HepG2 (cell line): Measurements from ENCODE around the gene PSMD1. TPM values are rescaled to one million over a fixed set of nuclear protein-coding genes. Genes with fewer than 3 reads are reported as not detected.

ENCODE experiments used
- BORCS8-MEF2B ChIP-seq: sonication (generic); formaldehyde crosslinking; IDR thresholded peaks from 2 replicates; pipeline ENCODE4 v1.8.0; 2022; ENCODE audit warnings: mild to moderate bottlenecking, missing genetic modification reagents
- CHCHD3 ChIP-seq: sonication (generic); formaldehyde crosslinking; IDR thresholded peaks from 2 replicates; pipeline ENCODE4 v1.8.0; 2022; ENCODE audit warnings: mild to moderate bottlenecking, missing genetic modification reagents, moderate library complexity
- HDAC2 ChIP-seq: sonication (generic); formaldehyde crosslinking; IDR thresholded peaks from 2 replicates; pipeline ENCODE4 v1.4.0; 2020; ENCODE audit warnings: missing genetic modification reagents
- KDM5A ChIP-seq: fragments of 200-600 bp; sonication (generic); IDR thresholded peaks from 2 replicates; pipeline ENCODE4 v1.7.0; 2018; ENCODE audit warnings: antibody characterized with exemption, mild to moderate bottlenecking, low read length, borderline replicate concordance
- MYC ChIP-seq: sonication (generic); formaldehyde crosslinking; IDR thresholded peaks from 2 replicates; pipeline ENCODE4 v1.9.0; 2021; ENCODE audit warnings: missing genetic modification reagents, borderline replicate concordance
- NFE2 ChIP-seq: sonication (generic); formaldehyde crosslinking; IDR thresholded peaks from 2 replicates; pipeline ENCODE4 v1.4.0; 2020; ENCODE audit warnings: missing genetic modification reagents
- SALL1 ChIP-seq: sonication (generic); formaldehyde crosslinking; IDR thresholded peaks from 2 replicates; pipeline ENCODE4 v1.8.0; 2022; ENCODE audit warnings: mild to moderate bottlenecking, missing genetic modification reagents
- SATB2 ChIP-seq: sonication (generic); formaldehyde crosslinking; IDR thresholded peaks from 2 replicates; pipeline ENCODE4 v1.5.0; 2020; ENCODE audit warnings: missing genetic modification reagents
- SIN3A ChIP-seq: IDR thresholded peaks from 2 replicates; pipeline ENCODE4 v1.6.1; 2011; ENCODE audit warnings: low read depth, mild to moderate bottlenecking, control low read depth, low read length, borderline replicate concordance
- SYNCRIP ChIP-seq: fragments of 200-400 bp; formaldehyde crosslinking; IDR thresholded peaks from 2 replicates; pipeline ENCODE4 v1.6.1; 2018; ENCODE audit warnings: mild to moderate bottlenecking, low read depth, low read length; ENCODE audit not compliant: insufficient read depth
- THAP11 ChIP-seq: IDR thresholded peaks from 2 replicates; pipeline ENCODE4 v1.6.1; 2016; ENCODE audit warnings: missing biosample characterization, missing genetic modification reagents
- ZMAT3 ChIP-seq: sonication (generic); formaldehyde crosslinking; conservative IDR thresholded peaks from 2 replicates; pipeline ENCODE4 v1.7.0; 2021; ENCODE audit warnings: missing genetic modification reagents
- ZNF264 ChIP-seq: sonication (generic); formaldehyde crosslinking; IDR thresholded peaks from 2 replicates; pipeline ENCODE4 v1.4.0; 2020; ENCODE audit warnings: missing genetic modification reagents
- ZNF331 ChIP-seq: sonication (generic); formaldehyde crosslinking; IDR thresholded peaks from 2 replicates; pipeline ENCODE4 v1.4.0; 2020; ENCODE audit warnings: missing genetic modification reagents
- ZNF432 ChIP-seq: sonication (generic); formaldehyde crosslinking; IDR thresholded peaks from 2 replicates; pipeline ENCODE4 v1.5.0; 2020; ENCODE audit warnings: missing genetic modification reagents, mild to moderate bottlenecking, borderline replicate concordance
- ZNF615 ChIP-seq: sonication (generic); formaldehyde crosslinking; IDR thresholded peaks from 2 replicates; pipeline ENCODE4 v1.5.0; 2020; ENCODE audit warnings: mild to moderate bottlenecking, missing genetic modification reagents, borderline replicate concordance
- ZNF619 ChIP-seq: sonication (generic); formaldehyde crosslinking; IDR thresholded peaks from 2 replicates; pipeline ENCODE4 v1.4.0; 2020; ENCODE audit warnings: mild to moderate bottlenecking, missing genetic modification reagents
- ZNF660 ChIP-seq: sonication (generic); formaldehyde crosslinking; IDR thresholded peaks from 2 replicates; pipeline ENCODE4 v1.5.1; 2020; ENCODE audit warnings: mild to moderate bottlenecking, low read depth, missing genetic modification reagents, borderline replicate concordance
- ZNF772 ChIP-seq: sonication (generic); formaldehyde crosslinking; IDR thresholded peaks from 2 replicates; pipeline ENCODE4 v1.5.0; 2020; ENCODE audit warnings: mild to moderate bottlenecking, missing genetic modification reagents
- ZSCAN31 ChIP-seq: sonication (generic); formaldehyde crosslinking; IDR thresholded peaks from 2 replicates; pipeline ENCODE4 v1.5.0; 2020; ENCODE audit warnings: low read depth, mild to moderate bottlenecking, missing genetic modification reagents
- polyA plus RNA-seq, 8 experiments: library from polyadenylated mRNA; depleted of rRNA in 3 of 8; stranded (reverse) in 7 of 8; unstranded in 1 of 8; fragments of >200 nt; fragmentation: Illumina TruSeq in 4 of 8; extraction: Trizol in 4 of 8; gene quantifications; 2 replicates each; pipeline versions ENCODE4 v1.2.1 to v1.2.3, GENCODE V29; 2011 to 2016; ENCODE audit warnings: low read depth in 4 of 8, missing spikeins in 1 of 8, mixed read lengths in 1 of 8; ENCODE audit not compliant: insufficient read depth in 1 of 8
- total RNA-seq, 5 experiments: library from RNA; depleted of rRNA; stranded (reverse); fragments of >200 nt; fragmentation: Illumina TruSeq; extraction: Trizol; gene quantifications; 2 replicates each; pipeline ENCODE4 v1.2.3, GENCODE V29; 2016; ENCODE audit warnings: low read depth in 1 of 5
- TF ChIP-seq, protein P1 (sequence below): sonication (generic); formaldehyde crosslinking; IDR thresholded peaks from 2 replicates; pipeline ENCODE4 v1.8.1; 2023; ENCODE audit warnings: missing genetic modification reagents, inconsistent platforms, borderline replicate concordance
- TF ChIP-seq, protein P2 (sequence below): sonication (generic); formaldehyde crosslinking; IDR thresholded peaks from 2 replicates; pipeline ENCODE4 v1.9.0; 2021; ENCODE audit warnings: missing genetic modification reagents, mild to moderate bottlenecking, borderline replicate concordance
- TF ChIP-seq, protein P3 (sequence below): sonication (generic); formaldehyde crosslinking; conservative IDR thresholded peaks from 2 replicates; pipeline ENCODE4 v1.8.0; 2022; ENCODE audit warnings: mild to moderate bottlenecking, moderate library complexity, missing genetic modification reagents

The PSMD1 gene
- total and polyA plus RNA-seq, 2 of the 13 experiments (the other 11 are each of a cell fraction or from before 2014, with no cell fraction given) = 136 to 191 TPM

DNA sequence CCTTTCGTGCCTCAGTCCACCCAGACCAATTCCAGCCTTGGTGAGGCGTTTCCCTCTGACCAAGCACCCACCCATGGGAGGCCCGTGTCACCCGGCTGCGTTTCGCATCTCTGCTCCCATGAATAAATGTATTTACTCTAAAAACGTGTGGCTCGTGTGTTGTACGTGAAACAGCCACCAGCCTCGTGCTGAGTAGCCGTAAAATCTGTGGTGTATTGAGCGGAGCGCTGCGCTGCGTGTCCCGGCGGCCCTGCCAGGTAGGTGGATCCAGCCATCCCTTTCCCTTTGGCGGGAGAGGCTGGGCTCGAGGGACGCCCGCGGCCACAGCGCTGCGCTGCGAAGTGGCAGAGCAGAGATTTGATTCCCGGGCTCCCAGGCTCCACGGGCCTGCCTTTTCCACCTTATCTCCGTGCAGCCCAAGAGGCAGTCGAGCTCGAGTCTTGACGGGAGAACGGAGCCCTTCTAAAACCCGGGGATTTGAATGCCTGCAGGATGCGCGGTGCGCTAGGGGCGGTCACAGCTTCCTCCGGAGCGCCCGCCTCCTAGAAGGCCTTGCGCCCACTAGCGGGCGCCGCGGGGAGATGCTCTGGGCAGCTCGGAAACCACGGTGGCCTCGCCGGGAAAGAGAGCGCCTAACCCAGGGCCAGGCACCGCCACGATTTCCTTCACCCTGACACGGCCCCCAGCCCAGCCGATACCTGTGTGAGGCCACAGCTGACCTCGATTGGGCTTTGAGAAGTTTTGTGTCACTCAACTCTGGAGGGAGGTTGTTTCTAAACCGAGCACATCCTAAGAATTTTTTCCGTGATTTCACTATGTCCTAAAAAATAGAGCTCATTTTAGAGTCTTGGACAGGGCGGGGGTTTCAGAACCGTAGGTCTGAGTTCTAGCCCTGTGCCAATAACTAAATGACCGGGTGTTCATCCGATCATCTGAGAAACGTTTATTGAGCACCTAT, 3.9 kb upstream of the PSMD1 start (continued):
- TF ChIP-seq ZNF615 (CRISPR knock-in tag) (0 out of 2 replicates have a peak, but pooled peaks have one; percentile 27), ZNF660 (CRISPR knock-in tag) (no peak), ZSCAN31 (CRISPR knock-in tag) (peak; percentile 96), HDAC2 (CRISPR knock-in tag) (peak; percentile 63), KDM5A (no peak; the same call in 1 of the 2 replicates), SYNCRIP (no peak), MYC (CRISPR knock-in tag) (peak; percentile 70), BORCS8-MEF2B (CRISPR knock-in tag) (0 out of 2 replicates have a peak, but pooled peaks have one; percentile 53), ZNF432 (CRISPR knock-in tag) (peak; percentile 85; the same call in 1 of the 2 replicates), NFE2 (CRISPR knock-in tag) (no peak), THAP11 (peak; percentile 76), SATB2 (CRISPR knock-in tag) (peak; percentile 52; the same call in 1 of the 2 replicates), CHCHD3 (CRISPR knock-in tag) (0 out of 2 replicates have a peak, but pooled peaks have one; percentile 35), ZMAT3 (peak; percentile 63), ZNF331 (CRISPR knock-in tag) (peak; percentile 69), ZNF264 (CRISPR knock-in tag) (peak; percentile 65), SALL1 (CRISPR knock-in tag) (peak; percentile 81; the same call in 1 of the 2 replicates), ZNF772 (peak; percentile 87), SIN3A (0 out of 2 replicates have a peak, but pooled peaks have one; percentile 30), ZNF619 (peak; percentile 82)
- TF ChIP-seq, protein P1, sequence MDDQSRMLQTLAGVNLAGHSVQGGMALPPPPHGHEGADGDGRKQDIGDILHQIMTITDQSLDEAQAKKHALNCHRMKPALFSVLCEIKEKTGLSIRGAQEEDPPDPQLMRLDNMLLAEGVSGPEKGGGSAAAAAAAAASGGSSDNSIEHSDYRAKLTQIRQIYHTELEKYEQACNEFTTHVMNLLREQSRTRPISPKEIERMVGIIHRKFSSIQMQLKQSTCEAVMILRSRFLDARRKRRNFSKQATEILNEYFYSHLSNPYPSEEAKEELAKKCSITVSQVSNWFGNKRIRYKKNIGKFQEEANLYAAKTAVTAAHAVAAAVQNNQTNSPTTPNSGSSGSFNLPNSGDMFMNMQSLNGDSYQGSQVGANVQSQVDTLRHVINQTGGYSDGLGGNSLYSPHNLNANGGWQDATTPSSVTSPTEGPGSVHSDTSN (CRISPR knock-in tag) = no peak
- TF ChIP-seq, protein P2, sequence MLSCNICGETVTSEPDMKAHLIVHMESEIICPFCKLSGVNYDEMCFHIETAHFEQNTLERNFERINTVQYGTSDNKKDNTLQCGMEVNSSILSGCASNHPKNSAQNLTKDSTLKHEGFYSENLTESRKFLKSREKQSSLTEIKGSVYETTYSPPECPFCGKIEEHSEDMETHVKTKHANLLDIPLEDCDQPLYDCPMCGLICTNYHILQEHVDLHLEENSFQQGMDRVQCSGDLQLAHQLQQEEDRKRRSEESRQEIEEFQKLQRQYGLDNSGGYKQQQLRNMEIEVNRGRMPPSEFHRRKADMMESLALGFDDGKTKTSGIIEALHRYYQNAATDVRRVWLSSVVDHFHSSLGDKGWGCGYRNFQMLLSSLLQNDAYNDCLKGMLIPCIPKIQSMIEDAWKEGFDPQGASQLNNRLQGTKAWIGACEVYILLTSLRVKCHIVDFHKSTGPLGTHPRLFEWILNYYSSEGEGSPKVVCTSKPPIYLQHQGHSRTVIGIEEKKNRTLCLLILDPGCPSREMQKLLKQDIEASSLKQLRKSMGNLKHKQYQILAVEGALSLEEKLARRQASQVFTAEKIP (CRISPR knock-in tag) = 0 out of 2 replicates have a peak, but pooled peaks have one; percentile 71
- TF ChIP-seq, protein P3, sequence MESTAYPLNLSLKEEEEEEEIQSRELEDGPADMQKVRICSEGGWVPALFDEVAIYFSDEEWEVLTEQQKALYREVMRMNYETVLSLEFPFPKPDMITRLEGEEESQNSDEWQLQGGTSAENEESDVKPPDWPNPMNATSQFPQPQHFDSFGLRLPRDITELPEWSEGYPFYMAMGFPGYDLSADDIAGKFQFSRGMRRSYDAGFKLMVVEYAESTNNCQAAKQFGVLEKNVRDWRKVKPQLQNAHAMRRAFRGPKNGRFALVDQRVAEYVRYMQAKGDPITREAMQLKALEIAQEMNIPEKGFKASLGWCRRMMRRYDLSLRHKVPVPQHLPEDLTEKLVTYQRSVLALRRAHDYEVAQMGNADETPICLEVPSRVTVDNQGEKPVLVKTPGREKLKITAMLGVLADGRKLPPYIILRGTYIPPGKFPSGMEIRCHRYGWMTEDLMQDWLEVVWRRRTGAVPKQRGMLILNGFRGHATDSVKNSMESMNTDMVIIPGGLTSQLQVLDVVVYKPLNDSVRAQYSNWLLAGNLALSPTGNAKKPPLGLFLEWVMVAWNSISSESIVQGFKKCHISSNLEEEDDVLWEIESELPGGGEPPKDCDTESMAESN (CRISPR knock-in tag) = peak; percentile 55; the same call in 1 of the 2 replicates
